GM18511 (cell line): ENCODE results near the gene THUMPD2.

Experiments used
- ATAC-seq: cut with Tn5 transposase; IDR thresholded peaks from one replicate; pipeline ENCODE4 v1.9.1; 2021; ENCODE audit warnings: mild to moderate bottlenecking, moderate library complexity; ENCODE audit not compliant: unreplicated experiment

Gene THUMPD2

GRCh38 chr2:39762448-39762847 lies 16.6 kb downstream of the THUMPD2 start:
- ATAC-seq: no peak

- ATAC-seq: no peak
These were observed 21.9 kb downstream of the THUMPD2 start for GRCh38 chr2:39757156-39757555.

- ATAC-seq: no peak
These were observed 23.6 kb downstream of the THUMPD2 start for GRCh38 chr2:39755466-39755865.

- no peak for ATAC-seq
These were observed 35.7 kb downstream of the THUMPD2 start for GRCh38 chr2:39743269-39743776.

- no peak for ATAC-seq
These were observed 37.2 kb downstream of the THUMPD2 start for GRCh38 chr2:39741871-39742270.

GRCh38 chr2:39739386-39739785 lies 39.7 kb downstream of the THUMPD2 start:
- no peak for ATAC-seq

GRCh38 chr2:39738936-39739335 lies 40.1 kb downstream of the THUMPD2 start:
- ATAC-seq: no peak

GRCh38 chr2:39737661-39738060 lies 41.4 kb downstream of the THUMPD2 start:
- ATAC-seq: no peak

- no peak for ATAC-seq
These were observed 42.4 kb downstream of the THUMPD2 start for GRCh38 chr2:39736640-39737039.

GRCh38 chr2:39735648-39736047 lies 43.4 kb downstream of the THUMPD2 start:
- ATAC-seq: no peak

GRCh38 chr2:39734445-39734844 lies 44.6 kb downstream of the THUMPD2 start:
- no peak for ATAC-seq

- ATAC-seq: no peak
These were observed 45.9 kb downstream of the THUMPD2 start for GRCh38 chr2:39733070-39733674.

GRCh38 chr2:39732482-39732881 lies 46.6 kb downstream of the THUMPD2 start:
- ATAC-seq: no peak

GRCh38 chr2:39731546-39731945 lies 47.5 kb downstream of the THUMPD2 start:
- no peak for ATAC-seq

GRCh38 chr2:39730685-39731302 lies 48.3 kb downstream of the THUMPD2 start:
- peak; percentile 50 for ATAC-seq

- no peak for ATAC-seq
These were observed 48.8 kb downstream of the THUMPD2 start for GRCh38 chr2:39730276-39730675.

GRCh38 chr2:39728941-39729351 lies 50.1 kb downstream of the THUMPD2 start:
- ATAC-seq: peak; percentile 57

GRCh38 chr2:39728085-39728484 lies 51.0 kb downstream of the THUMPD2 start:
- ATAC-seq: peak; percentile 59

GRCh38 chr2:39725401-39725800 lies 53.7 kb downstream of the THUMPD2 start:
- no peak for ATAC-seq

- ATAC-seq: no peak
These were observed 54.3 kb downstream of the THUMPD2 start for GRCh38 chr2:39724828-39725144.

GRCh38 chr2:39723946-39724827 lies 54.9 kb downstream of the THUMPD2 start:
- no peak for ATAC-seq

- no peak for ATAC-seq
These were observed 55.6 kb downstream of the THUMPD2 start for GRCh38 chr2:39723497-39723896.
